Measurements from ENCODE around the gene AKAP7.
"Not testable (repeated sequence)": the region's sequence is repeated elsewhere in the genome, so short reads cannot be mapped to it uniquely, and the experiment has no call there.

The AKAP7 gene

DNA sequence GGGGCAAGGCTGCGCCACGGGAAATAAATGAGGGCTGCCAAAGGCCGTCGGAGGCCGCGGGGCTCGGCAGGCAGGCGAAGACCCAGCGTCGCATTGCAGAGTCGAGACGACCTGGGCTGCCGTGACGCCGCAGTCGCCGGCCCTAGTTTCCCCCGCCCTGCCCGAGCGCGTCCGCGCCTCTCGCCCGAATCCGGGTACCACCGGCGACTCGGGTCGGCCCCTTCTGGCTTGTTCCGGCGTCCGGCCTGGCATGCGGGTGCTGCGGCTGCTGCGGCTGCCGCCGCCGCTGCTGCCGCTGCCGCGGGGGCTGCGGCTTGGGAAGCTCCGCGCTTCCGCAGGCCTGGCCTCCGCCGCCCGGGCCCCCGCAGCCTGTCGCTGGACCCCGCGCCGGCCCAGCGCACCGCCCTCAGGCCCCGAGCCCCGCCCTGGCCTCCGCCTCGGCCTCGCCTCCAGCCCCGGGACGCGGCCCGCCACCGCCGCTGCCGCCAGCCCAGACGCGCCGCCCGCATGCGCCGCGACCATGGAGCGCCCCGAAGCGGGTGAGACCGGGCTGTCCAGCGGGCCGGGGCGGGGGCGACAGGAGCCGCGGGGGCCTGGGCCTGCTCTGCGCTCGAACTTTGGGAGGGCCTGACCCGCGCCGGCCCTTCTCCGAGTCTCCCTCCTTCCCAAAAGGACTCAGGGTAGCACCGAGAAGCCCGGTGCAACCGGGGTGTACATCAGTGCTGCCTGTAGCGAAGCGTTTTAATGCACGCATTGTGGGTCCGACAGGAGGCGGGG is at the start of gene AKAP7:
Gene AKAP7 (plus strand): TSS at position 224 of the 777 bp plus-strand sequence. CDS start 297 bp downstream, at position 521.
- DNase-seq (ENCODE audit: low read depth), result peak; percentile 17

DNA sequence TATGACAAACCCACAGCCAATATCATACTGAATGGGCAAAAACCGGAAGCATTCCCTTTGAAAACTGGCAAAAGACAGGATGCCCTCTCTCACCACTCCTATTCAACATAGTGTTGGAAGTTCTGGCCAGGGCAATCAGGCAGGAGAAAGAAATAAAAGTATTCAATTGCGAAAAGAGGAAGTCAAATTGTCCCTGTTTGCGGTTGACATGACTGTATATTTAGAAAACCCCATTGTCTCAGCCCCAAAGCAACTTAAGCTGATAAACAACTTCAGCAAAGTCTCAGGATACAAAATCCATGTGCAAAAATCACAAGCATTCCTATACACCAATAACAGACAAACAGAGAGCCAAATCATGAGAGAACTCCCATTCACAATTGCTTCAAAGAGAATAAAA is 44.9 kb upstream of the AKAP7 start:
- not testable (repeated sequence) for DNase-seq (ENCODE audit: low read depth)

DNA sequence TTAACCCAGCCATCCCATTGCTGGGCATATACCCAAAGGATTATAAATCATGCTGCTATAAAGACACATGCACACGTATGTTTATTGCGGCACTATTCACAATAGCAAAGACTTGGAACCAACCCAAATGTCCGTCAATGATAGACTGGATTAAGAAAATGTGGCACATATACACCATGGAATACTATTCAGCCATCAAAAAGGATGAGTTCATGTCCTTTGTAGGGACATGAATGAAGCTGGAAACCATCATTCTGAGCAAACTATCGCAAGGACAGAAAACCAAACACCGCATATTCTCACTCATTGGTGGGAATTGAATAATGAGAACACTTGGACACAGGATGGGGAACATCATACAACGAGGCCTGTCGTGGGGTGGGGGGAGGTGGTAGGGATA is 43.3 kb upstream of the AKAP7 start:
- not testable (repeated sequence) for DNase-seq (ENCODE audit: low read depth)

DNA sequence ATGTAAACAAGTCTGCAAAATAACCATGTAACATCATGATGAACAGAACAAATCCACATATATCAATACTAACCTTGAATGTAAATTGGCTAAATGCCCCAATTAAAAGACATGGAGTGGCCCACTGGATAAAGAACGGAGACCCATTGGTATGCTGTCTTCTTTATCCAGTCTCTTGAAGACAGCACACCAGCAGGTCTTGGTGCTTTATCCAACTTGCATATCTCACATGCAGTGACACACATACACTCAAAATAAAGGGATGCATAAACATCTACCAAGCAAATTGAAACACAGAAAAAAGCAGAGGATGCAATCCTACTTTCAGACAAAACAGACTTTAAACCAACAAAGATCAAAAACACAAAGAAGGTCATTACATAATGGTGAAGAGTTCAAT is 41.9 kb upstream of the AKAP7 start:
- DNase-seq (ENCODE audit: low read depth), result no peak

DNA sequence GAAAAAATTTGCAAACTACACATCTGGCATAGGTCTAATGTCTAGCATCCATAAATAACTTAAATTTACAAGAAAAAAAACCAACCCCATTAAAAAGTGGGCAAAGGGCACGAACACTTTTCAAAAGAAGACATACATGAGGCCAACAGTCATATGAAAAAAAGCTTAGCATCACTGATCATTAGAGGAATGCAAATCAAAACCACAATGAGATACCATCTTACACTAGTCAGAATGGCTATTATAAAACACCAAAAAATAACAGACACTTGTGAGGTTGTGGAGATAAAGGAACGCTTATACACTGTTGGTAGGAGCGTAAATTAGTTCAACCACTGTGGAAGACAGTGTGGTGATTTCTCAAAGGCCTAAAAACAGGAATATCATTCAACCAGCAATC is 38.5 kb upstream of the AKAP7 start:
- DNase-seq (ENCODE audit: low read depth), result no peak

DNA sequence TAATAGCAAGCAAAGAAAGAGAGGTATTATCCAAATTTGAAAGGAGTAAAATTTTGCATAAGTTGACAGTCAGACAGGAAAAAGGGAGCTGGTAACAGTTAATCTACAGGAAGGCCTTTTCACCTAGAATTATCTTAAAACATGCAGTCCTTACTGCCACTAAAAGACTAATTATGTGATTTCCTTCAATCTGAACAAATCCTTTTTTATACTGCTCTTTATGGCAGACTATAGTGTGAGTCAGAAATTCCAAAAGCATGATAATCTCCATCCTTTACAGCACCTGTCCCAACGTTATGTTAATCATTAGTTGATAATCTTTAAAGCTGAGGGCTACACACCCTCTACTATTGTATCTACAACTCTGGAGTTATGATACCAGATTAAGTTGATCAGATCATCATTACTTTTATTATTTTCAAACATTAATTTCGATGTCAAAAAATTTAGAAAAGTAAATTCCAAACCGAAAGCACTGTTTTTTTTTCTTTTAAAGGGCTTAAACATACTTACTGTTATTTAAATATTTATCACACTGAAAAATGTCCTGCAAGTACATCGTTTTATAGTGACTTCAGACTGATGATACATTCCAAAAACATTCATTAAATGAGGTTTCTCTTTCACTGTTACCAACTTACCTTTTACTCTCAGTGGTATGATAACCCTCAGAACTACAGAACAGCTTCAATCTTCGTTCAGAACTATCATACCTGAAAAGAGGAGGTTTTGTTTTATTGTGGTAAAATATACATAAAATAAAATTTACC is 33.2 kb upstream of the AKAP7 start:
- no peak for DNase-seq (ENCODE audit: low read depth)

DNA sequence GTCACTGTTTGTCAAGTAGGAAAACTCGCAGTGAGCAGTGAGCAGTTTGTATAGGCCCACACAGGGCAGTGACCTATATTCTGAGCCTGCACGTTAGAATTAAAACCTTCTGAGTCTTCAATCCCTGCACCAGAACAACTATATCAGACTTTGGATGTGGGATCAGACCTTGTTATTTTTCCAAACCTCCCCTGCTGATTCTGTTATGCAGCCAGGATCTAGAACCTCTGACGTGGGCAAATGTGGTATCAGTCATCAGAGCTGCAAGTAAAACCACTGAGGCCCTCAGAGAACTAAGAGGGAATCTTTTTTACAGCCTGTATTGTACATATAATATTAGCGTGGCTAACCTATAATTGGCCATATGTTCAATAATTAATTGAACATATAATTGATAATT is 32.0 kb upstream of the AKAP7 start:
- no peak for DNase-seq (ENCODE audit: low read depth)

DNA sequence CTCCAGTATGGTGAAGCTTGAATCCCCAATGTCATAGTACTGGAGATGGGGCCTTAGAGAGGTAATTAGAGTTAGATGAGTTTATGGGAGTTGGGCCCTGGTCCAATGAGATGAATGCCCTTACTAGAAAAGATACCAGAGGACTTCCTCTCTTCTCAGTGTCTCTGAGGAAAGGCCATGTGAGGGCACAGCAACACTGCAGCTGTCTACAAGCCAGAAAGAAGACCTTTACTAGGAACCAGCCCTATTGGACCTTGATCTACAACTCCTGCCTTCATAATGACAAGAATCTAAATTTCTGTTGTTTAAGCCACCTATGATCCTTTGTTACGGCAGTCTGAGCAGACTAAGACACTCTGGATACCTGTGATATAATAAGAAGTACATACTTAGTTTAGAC is 31.4 kb upstream of the AKAP7 start:
- no peak for DNase-seq (ENCODE audit: low read depth)

DNA sequence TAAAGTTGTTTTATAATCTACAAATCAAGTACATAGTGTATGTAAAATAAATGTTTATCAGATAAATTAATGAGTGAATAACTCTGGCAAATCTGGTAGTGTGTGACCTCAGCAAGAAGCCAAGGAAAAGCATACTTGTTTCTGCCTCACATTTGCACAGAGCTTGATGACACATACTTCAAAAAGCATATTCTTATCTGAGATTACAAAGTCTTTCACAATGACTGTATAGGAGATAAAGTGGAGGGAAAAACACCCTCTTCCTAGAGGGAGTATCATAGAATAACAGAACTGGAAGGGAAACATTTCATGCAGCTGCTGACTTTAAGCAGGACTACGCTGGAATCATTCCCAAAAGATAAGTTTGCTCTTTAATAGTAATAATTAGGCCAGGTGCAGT is 28.1 kb upstream of the AKAP7 start:
- no peak for DNase-seq (ENCODE audit: low read depth)

DNA sequence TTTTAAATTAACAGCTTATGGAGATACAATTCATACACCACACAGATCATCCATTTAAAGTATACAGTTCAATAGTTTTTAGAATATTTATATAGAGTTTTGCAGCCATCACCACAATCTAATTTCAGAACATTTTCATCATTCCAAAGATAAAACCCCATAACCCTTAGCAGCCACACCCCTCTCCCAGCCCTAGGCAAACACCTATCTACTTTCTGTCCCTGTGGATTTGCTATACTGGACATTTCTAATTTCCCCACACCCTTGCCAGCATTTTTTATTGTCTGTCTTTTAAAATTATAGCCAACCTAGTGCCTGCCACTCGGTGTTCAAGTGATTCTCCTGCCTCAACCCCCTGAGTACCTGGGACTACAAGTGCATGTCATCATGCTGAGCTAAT is 23.0 kb upstream of the AKAP7 start:
- DNase-seq (ENCODE audit: low read depth), result no peak

DNA sequence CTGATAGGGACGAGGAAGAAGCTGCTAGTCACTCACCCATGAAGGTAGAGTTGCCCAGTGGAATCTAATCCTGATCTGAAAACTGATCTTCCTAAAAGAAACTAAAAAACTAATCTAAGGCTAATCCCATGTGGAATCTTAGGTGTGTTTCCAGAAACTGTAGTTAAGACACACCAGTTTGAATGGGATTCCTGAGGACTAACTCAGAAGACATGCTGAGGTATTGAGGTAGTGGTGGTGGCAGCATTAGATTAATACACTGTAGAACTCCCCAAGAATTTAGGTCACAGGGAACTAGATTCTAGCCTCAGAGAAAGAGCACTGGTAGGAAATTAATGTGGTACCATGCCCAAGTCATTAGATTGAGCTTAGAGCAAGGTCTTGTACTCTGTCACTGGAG is 19.6 kb upstream of the AKAP7 start:
- no peak for DNase-seq (ENCODE audit: low read depth)

DNA sequence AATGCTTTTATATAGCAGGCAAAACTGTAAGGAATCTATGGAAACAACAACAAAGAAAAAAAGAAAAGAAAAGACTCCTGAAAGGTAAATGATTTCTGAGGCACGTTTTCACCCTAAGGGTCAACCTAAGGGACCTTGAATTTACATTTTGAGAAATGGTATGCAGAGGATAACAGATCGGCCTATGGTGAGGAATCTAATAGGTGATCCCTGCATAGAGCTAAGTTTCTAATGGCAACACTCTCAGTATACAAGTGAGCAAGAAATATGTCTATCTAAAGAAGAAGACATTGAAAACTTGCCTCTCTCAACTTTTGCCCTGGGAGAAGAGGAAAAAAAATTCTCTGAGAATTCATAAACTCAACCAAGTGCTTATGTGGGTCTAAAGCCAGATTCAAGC is 18.9 kb upstream of the AKAP7 start:
- no peak for DNase-seq (ENCODE audit: low read depth)

DNA sequence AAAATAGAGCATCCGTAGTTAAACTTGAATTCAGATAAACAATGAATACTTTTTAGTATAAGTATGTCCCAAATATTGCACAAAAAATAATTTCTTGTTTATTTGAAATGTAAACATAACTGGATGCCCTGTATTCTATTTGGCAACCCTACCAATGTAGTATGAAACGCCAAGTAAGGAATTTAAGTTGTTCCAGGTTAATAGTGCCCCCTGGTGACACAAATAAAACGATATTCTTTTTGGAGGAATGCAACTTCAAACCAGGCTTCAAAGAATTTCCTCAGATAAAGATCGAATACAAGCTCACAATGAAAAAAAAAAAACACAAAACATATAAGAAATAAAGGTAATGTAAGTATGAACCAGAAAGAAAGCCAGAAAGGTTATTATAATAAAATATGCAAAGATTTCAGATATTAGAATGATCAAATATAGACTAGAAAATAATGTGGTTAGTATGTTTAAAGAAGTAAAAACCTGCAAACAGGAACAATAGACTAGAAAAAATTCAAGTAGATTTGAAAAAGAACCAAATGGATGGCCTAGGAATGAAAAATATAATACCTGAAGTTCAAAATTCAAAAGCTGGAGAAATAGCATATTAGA is 18.4 kb upstream of the AKAP7 start:
- no peak for DNase-seq (ENCODE audit: low read depth)

DNA sequence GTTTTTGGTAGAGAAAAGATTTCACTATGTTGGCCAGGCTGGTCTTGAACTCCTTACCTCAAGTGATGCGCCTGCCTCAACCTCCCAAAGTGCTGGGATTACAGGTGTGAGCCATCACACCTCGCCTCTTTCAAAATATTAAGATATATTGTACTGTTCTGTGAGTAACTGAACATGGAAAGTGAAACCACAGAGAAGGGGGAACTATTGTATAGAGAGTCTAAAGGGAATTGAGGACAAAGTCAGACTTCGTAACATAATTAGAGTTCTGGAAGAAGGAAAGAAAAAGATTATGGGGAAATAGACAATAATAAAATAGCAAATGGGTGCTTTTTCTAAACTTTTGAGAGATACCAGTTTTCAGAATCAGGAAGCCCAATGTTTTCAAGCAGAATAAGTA is 17.4 kb upstream of the AKAP7 start:
- DNase-seq (ENCODE audit: low read depth), result no peak

DNA sequence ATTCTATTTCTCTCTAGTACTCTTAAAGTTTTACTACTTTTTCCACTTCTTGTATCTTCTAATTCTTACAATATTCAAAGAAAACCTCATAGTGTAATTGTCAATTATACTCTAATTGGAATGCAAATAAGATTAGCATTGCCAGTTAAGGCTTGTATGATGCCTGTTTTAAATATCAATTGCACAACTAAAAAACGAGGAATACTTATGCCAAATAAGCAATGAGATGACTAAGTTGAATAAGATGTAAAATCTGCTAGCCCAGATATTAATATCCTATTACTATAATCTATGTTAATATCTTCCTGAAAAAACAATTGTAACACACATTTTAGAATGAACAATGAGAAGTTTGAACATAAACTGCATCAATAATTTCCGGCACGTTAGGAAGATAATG is 13.3 kb upstream of the AKAP7 start:
- no peak for DNase-seq (ENCODE audit: low read depth)

DNA sequence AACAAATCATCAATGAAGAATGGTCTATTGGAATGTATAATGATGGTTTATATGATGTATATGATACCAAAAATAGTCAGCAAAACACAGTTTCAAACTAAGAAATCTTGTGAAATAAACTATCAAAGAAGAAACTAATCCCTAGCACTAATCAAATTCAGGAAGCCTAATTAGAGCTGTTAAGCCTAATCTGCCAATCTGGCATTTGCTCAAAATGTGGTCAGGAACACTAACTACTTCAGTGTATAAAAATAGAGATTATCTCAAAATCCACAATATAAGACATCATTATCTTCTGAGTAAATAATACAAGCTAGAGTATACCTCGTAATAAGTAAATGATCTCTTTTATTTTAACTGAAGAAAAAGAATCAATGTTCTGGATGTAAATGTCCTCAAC is 12.8 kb upstream of the AKAP7 start:
- DNase-seq (ENCODE audit: low read depth), result no peak

DNA sequence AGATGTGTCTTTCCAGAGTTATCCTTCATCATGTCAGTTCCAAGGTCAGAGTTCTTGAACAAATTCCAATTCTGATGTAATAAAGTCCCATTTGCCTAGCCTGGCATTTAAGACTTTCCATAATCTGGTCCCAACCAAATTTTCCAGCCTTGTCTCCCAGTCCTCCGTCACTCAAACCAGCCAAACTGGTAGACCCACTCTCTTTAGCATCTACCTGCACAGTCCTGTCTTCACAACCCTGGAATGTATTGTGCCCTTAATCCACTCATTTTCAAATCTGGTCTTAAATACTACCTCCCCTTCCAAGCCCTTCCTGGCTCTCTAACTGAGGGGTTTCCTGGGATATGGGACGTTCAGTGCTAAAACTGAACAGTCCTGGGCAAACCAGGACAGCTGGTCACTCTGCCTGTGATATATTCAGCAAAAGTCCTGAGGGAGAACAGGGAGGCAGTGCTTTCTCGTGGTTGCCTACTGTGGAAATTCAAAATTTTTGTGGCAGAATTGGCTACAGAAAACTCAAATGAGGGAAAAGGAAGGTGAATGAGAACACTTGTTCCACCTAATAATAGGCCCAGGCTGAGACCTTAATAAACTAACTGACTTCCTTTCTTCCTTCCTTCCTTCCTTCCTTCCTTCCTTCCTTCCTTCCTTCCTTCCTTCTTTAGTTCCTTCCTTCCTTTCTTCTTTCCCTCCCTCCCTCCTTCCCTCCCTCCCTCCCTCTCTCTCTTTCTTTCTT is 10.8 kb upstream of the AKAP7 start:
- DNase-seq (ENCODE audit: low read depth), result no peak

DNA sequence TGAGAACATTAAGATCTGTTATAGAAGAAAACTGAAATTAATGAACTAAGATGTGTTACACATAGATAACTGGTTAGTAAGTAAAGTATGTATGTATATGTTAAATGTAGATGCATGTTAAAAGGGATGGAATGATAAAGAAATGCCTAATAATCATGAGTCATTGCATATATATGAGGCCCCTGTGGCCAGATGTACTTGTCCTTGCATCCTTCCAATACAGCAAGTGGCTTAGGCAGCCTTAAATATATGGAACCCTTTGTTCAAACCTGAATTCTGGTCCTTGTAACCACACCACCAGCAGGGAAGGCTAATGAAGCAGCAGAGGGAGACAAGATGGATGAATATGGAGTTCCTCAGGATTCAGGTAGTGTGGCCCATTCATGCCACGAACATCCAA is 9.8 kb upstream of the AKAP7 start:
- no peak for DNase-seq (ENCODE audit: low read depth)

DNA sequence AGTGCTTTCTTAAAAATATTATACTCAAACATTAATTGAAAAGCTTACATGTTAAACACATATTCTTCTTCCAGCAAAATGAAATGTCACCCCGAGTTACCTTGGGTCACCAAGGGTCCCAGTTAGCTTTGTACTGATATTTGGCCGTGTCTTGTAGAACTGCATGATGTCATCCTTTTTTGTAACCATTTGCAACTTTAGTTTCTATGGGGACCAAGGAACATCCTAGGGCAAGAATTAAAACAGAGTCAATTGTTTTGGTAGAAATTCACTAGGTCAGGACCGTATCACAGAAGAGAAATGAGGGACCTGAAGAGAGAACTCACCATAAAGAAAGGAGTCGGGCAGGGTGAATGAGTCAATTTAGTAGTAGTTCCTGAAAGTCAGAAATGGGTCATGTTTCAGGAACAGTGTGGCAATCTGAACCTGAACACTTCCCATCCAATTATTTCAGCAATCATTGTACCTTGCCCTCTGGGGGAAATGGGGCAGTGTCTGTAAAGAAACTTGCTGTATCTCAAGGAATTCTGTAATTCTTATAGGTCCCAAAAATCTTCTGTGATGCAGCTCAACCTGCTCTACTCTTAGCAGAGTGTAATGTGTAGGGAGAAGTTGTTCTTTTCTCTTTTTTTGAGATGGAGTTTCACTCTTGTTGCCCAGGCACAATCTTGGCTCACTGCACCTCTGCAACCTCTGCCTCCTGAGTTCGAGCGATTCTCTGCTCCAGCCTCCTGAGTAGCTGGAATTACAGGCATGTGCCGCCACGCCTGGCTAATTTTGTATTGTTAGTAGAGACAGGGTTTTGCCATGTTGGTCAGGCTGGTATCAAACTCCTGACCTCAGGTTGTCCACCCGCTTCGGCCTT is 5.3 kb upstream of the AKAP7 start:
- DNase-seq (ENCODE audit: low read depth), result no peak

DNA sequence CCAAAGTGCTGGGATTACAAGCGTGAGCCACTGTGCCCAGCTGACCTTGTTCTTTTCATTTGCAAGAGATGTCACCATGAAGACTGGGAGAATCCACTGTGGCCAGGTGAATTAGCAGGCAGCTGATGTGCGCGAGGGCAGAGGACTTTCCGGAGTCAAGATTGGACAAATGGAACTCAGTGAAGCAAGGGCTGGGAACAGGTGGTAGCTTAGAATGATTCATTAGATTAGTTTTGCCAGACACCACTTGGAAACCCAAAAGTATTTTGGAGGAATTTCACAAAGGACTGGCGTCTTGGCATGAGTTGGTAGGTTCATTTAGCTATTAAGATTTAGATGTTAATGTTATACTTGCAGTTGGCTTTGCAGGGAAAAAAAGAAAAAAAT is 4.7 kb upstream of the AKAP7 start:
- no peak for DNase-seq (ENCODE audit: low read depth)

DNA sequence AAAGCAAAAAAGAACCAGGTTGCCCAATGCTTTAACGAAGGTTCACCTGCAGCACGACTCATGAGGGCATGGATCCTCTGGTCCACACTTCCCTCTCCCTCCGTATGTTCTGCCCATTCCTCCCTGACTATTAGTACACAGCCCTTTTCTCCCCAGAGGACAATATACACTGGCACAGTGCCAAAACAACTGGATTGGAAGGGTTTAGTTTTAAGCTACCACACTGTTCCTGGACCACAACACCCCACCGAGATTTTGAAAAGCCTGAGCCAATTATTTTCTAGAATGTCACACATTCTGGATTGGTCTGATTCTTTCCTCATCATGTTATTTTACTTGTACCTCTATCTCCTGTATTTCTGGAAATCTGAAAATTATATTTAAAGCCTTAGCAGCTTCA is 2.9 kb upstream of the AKAP7 start:
- DNase-seq (ENCODE audit: low read depth), result no peak
